ENCODE measurements around the gene MYO1E.

MYO1E gene

GRCh38 chr15:59313641-59314332 lies 58.9 kb downstream of the MYO1E start:
- DNase-seq = peak; percentile 99

- DNase-seq = no peak
These were observed 60.5 kb downstream of the MYO1E start for GRCh38 chr15:59312205-59312604.

- DNase-seq = peak; percentile 25
These were observed 61.5 kb downstream of the MYO1E start for GRCh38 chr15:59311195-59311594.

- no peak for DNase-seq
These were observed 63.3 kb downstream of the MYO1E start for GRCh38 chr15:59309405-59309804.

- no peak for DNase-seq
These were observed 65.5 kb downstream of the MYO1E start for GRCh38 chr15:59307165-59307537.

- no peak for DNase-seq
These were observed 66.0 kb downstream of the MYO1E start for GRCh38 chr15:59306520-59307164.

GRCh38 chr15:59304807-59305206 lies 67.9 kb downstream of the MYO1E start:
- DNase-seq = no peak

GRCh38 chr15:59304034-59304795 lies 68.5 kb downstream of the MYO1E start:
- no peak for DNase-seq

GRCh38 chr15:59303633-59304032 lies 69.0 kb downstream of the MYO1E start:
- no peak for DNase-seq

- no peak for DNase-seq
These were observed 69.5 kb downstream of the MYO1E start for GRCh38 chr15:59303136-59303535.

- DNase-seq = no peak
These were observed 71.1 kb downstream of the MYO1E start for GRCh38 chr15:59301527-59301926.

GRCh38 chr15:59300618-59301139 lies 72.0 kb downstream of the MYO1E start:
- DNase-seq = peak; percentile 66

GRCh38 chr15:59299929-59300617 lies 72.6 kb downstream of the MYO1E start:
- peak; percentile 91 for DNase-seq

- no peak for DNase-seq
These were observed 73.8 kb downstream of the MYO1E start for GRCh38 chr15:59298854-59299250.

- no peak for DNase-seq
These were observed 74.3 kb downstream of the MYO1E start for GRCh38 chr15:59298225-59298853.

GRCh38 chr15:59296181-59296617 lies 76.5 kb downstream of the MYO1E start:
- peak; percentile 85 for DNase-seq

- peak; percentile 97 for DNase-seq
These were observed 77.2 kb downstream of the MYO1E start for GRCh38 chr15:59295261-59296001.

GRCh38 chr15:59294574-59295260 lies 78.0 kb downstream of the MYO1E start:
- peak; percentile 51 for DNase-seq

- peak; percentile 41 for DNase-seq
These were observed 80.1 kb downstream of the MYO1E start for GRCh38 chr15:59292442-59293151.

GRCh38 chr15:59291213-59291549 lies 81.5 kb downstream of the MYO1E start:
- no peak for DNase-seq
